ENCODE measurements around the gene CALM1.

The CALM1 gene

DNA sequence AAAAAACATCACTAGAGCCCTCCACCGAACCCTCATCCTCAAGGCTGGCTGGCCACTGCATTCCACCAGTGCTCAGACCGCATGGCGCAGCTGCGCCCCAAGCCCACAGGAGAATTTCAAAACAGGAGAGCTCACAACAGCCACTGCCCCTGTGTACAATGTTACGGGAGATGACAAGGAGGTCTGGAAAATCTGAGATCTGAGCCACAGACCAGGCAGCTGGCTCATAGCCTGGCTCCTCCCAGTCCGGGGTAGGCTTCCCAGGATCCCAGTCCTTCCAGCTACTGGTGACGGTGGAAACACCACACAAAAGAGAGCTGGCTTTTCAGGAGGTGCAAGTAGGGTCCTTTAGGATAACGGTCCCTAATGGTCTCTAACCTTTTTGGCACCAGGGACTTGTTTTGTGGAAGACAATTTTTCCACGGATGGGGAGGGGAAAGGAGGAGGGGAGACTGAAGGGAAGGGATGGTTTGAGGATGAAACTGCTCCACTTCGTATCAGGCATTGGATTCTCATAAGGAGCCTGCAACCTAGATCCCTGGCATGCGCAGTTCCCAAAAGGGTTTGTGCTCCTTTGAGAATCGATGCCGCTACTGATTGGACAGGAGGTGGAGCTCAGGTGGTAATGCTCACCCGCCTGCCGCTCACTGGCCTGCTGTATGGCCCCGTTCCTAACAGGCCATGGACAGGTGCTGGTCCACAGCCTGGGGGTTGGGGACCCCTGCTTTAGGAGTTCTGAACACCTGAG lies 42.1 kb upstream of the CALM1 start:
- TF ChIP-seq SNAI2 (CRISPR knock-in tag; IDR thresholded peaks at IDR 0.05) = no peak
- no peak for TF ChIP-seq ZNF8 (CRISPR knock-in tag; IDR thresholded peaks at IDR 0.05)
- TF ChIP-seq ISL1 (CRISPR knock-in tag; IDR thresholded peaks at IDR 0.05) = no peak
- no peak for TF ChIP-seq CREB5 (CRISPR knock-in tag; IDR thresholded peaks at IDR 0.05; ENCODE audit: low read depth)
- TF ChIP-seq ZNF565 (CRISPR knock-in tag; conservative IDR thresholded peaks at IDR 0.05; ENCODE audit: low read depth) = no peak
- TF ChIP-seq PPARA (CRISPR knock-in tag; IDR thresholded peaks at IDR 0.05; ENCODE audit: borderline replicate concordance) = no peak
- no peak for TF ChIP-seq TCF4 (CRISPR knock-in tag; IDR thresholded peaks at IDR 0.05; ENCODE audit: borderline replicate concordance)
- no peak for TF ChIP-seq BACH2 (CRISPR knock-in tag; IDR thresholded peaks at IDR 0.05; ENCODE audit: borderline replicate concordance)
- TF ChIP-seq CSRNP3 (CRISPR knock-in tag; IDR thresholded peaks at IDR 0.05) = no peak
- TF ChIP-seq ZC3H10 (CRISPR knock-in tag; IDR thresholded peaks at IDR 0.05) = no peak
- no peak for TF ChIP-seq ZNF70 (CRISPR knock-in tag; IDR thresholded peaks at IDR 0.05)
- TF ChIP-seq, protein P1, sequence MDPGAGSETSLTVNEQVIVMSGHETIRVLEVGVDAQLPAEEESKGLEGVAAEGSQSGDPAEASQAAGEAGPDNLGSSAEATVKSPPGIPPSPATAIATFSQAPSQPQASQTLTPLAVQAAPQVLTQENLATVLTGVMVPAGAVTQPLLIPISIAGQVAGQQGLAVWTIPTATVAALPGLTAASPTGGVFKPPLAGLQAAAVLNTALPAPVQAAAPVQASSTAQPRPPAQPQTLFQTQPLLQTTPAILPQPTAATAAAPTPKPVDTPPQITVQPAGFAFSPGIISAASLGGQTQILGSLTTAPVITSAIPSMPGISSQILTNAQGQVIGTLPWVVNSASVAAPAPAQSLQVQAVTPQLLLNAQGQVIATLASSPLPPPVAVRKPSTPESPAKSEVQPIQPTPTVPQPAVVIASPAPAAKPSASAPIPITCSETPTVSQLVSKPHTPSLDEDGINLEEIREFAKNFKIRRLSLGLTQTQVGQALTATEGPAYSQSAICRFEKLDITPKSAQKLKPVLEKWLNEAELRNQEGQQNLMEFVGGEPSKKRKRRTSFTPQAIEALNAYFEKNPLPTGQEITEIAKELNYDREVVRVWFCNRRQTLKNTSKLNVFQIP (CRISPR knock-in tag; IDR thresholded peaks at IDR 0.05; ENCODE audit: borderline replicate concordance, low read depth) = no peak
- TF ChIP-seq ESRRG (CRISPR knock-in tag; IDR thresholded peaks at IDR 0.05) = no peak
- no peak for ATAC-seq

GRCh38 chr14:90355540-90356518 lies 41.0 kb upstream of the CALM1 start:
- no peak for ATAC-seq

GRCh38 chr14:90356925-90357324 lies 39.9 kb upstream of the CALM1 start:
- no peak for TF ChIP-seq PPARA (CRISPR knock-in tag; IDR thresholded peaks at IDR 0.05; ENCODE audit: borderline replicate concordance)
- no peak for TF ChIP-seq ESRRG (CRISPR knock-in tag; IDR thresholded peaks at IDR 0.05)
- no peak for TF ChIP-seq ZNF70 (CRISPR knock-in tag; IDR thresholded peaks at IDR 0.05)
- no peak for TF ChIP-seq BACH2 (CRISPR knock-in tag; IDR thresholded peaks at IDR 0.05; ENCODE audit: borderline replicate concordance)
- no peak for TF ChIP-seq TOX (CRISPR knock-in tag; IDR thresholded peaks at IDR 0.05; ENCODE audit: borderline replicate concordance)
- TF ChIP-seq CREB5 (CRISPR knock-in tag; IDR thresholded peaks at IDR 0.05; ENCODE audit: low read depth) = no peak
- no peak for TF ChIP-seq ZNF565 (CRISPR knock-in tag; conservative IDR thresholded peaks at IDR 0.05; ENCODE audit: low read depth)
- no peak for TF ChIP-seq ZC3H10 (CRISPR knock-in tag; IDR thresholded peaks at IDR 0.05)
- no peak for TF ChIP-seq ARNTL (CRISPR knock-in tag; IDR thresholded peaks at IDR 0.05; ENCODE audit: borderline replicate concordance, low read depth)
- no peak for TF ChIP-seq ZNF8 (CRISPR knock-in tag; IDR thresholded peaks at IDR 0.05)
- ATAC-seq = no peak

More at GRCh38 chr14:90355540-90356518, 41.0 kb upstream of the CALM1 start:
- no peak for TF ChIP-seq ARNTL (CRISPR knock-in tag; IDR thresholded peaks at IDR 0.05; ENCODE audit: borderline replicate concordance, low read depth)
- no peak for TF ChIP-seq BACH2 (CRISPR knock-in tag; IDR thresholded peaks at IDR 0.05; ENCODE audit: borderline replicate concordance)
- TF ChIP-seq, protein P1 (CRISPR knock-in tag; IDR thresholded peaks at IDR 0.05; ENCODE audit: borderline replicate concordance, low read depth) = no peak

GRCh38 chr14:90358359-90358758 lies 38.5 kb upstream of the CALM1 start:
- no peak for TF ChIP-seq TSHZ2 (CRISPR knock-in tag; IDR thresholded peaks at IDR 0.05)
- no peak for TF ChIP-seq ARNTL (CRISPR knock-in tag; IDR thresholded peaks at IDR 0.05; ENCODE audit: borderline replicate concordance, low read depth)
- no peak for TF ChIP-seq ZC3H10 (CRISPR knock-in tag; IDR thresholded peaks at IDR 0.05)
- no peak for TF ChIP-seq TCF4 (CRISPR knock-in tag; IDR thresholded peaks at IDR 0.05; ENCODE audit: borderline replicate concordance)
- no peak for TF ChIP-seq RARB (CRISPR knock-in tag; IDR thresholded peaks at IDR 0.05)
- TF ChIP-seq, protein P1 (CRISPR knock-in tag; IDR thresholded peaks at IDR 0.05; ENCODE audit: borderline replicate concordance, low read depth) = no peak
- TF ChIP-seq BACH2 (CRISPR knock-in tag; IDR thresholded peaks at IDR 0.05; ENCODE audit: borderline replicate concordance) = no peak
- no peak for TF ChIP-seq ZNF565 (CRISPR knock-in tag; conservative IDR thresholded peaks at IDR 0.05; ENCODE audit: low read depth)
- no peak for TF ChIP-seq ISL1 (CRISPR knock-in tag; IDR thresholded peaks at IDR 0.05)
- TF ChIP-seq PPARA (CRISPR knock-in tag; IDR thresholded peaks at IDR 0.05; ENCODE audit: borderline replicate concordance) = no peak
- no peak for ATAC-seq
